IPS DF 19.7 (cell line): ENCODE data around the gene POLD4.

Source experiments
- DNase-seq: peaks from one replicate; pipeline ENCODE4 v3.0.0-alpha.2; 2013; ENCODE audit warnings: low read depth, low spot score

Gene POLD4

GRCh38 chr11:67389477-67389876 is 36.1 kb upstream of the POLD4 start:
- DNase-seq: no peak

DNA sequence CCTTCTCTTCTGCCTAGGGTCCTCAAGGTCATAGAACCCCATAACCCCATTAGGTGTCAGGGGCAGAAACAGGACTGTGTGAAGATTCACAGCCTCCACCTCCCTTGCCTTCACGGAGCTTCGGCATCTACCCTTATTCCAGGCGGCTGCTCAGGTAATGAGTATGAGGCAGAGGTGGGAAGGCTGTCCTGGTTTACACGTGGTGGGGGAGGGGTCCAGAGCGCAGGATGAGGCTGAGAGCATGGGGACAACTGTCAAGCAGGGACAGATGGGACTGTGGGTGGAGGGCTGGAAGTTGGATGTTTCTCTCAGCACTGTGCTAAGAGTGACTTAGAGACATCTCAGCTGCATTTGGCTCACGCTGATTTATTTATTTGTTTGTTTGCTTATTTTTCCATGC is 34.2 kb upstream of the POLD4 start:
- DNase-seq: no peak

DNA sequence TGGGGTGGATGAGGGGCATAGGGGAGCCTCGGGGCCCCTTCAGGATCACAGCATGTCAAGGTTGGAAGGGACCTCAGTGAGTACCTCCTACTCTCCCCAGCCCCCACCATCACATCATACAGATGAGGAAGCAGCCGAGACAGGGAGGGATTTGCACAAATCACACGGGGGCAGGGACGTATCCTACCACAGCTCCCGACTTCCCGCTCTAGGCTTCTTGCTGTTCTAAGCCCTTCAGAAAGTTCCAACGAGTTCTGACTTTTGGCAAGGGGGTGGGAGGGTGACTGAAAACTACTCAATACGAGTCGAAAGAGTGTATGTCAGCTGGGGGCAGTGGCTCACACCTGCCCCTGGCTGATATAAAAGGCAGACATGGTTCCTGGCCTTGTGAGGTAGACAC is 33.7 kb upstream of the POLD4 start:
- no peak for DNase-seq

GRCh38 chr11:67384851-67385366 is 31.6 kb upstream of the POLD4 start:
- DNase-seq: no peak

- DNase-seq: no peak
Measured at GRCh38 chr11:67382276-67383136, 29.2 kb upstream of the POLD4 start.

DNA sequence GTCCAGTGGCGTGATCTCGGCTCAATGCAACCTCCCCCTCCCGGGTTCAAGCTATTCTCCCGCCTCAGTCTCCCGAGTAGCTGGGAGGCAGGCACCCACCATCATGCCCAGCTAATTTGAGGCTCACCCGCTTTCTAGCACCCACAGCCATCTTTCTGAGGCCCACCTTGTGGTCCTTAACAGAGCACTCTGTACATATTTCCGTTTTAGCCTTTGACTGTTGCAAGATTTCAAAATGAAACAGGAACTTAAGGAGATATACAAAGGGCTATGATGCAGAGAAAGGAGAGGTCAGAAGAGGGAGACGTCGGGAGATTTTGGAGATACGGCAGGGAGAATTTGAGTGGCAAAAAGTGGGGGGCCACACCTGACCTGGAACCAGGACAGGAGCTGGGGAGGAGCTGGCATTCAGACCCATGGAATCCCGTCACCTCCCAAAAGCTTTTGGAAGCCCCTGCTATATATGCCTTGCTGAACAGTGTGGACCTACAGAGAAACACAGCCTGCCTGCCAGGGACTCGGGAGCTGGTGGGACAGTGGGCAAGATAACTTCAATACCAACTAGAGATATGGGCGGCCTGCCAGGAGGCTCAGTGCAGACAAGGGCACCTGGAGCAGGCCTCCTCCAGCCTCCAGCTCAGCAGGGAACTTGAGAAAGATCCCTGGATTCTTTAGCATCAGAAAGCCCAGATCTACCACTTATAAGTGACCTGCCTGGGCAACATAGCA is 28.1 kb upstream of the POLD4 start:
- no peak for DNase-seq

GRCh38 chr11:67379061-67380058 is 26.0 kb upstream of the POLD4 start:
- no peak for DNase-seq

DNA sequence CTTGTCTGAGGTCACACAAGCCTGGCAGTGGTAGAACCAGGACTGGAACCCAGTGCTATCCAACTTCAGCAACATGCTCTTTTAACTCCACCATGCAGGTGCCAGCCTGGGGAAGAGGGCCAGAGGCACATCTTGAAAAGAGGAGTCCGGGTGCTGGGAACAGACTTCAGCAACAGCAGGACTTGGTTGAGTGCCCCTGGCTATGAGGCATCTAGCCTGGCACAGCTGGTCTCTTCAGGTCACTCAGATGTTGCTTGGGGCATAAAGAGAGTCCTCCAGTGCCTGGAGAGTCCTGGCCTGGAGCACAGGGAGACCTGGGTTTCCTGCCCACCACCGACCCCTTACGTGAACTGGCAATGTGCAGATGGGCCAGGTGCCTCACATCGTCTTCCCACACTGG is 25.2 kb upstream of the POLD4 start:
- no peak for DNase-seq

DNA sequence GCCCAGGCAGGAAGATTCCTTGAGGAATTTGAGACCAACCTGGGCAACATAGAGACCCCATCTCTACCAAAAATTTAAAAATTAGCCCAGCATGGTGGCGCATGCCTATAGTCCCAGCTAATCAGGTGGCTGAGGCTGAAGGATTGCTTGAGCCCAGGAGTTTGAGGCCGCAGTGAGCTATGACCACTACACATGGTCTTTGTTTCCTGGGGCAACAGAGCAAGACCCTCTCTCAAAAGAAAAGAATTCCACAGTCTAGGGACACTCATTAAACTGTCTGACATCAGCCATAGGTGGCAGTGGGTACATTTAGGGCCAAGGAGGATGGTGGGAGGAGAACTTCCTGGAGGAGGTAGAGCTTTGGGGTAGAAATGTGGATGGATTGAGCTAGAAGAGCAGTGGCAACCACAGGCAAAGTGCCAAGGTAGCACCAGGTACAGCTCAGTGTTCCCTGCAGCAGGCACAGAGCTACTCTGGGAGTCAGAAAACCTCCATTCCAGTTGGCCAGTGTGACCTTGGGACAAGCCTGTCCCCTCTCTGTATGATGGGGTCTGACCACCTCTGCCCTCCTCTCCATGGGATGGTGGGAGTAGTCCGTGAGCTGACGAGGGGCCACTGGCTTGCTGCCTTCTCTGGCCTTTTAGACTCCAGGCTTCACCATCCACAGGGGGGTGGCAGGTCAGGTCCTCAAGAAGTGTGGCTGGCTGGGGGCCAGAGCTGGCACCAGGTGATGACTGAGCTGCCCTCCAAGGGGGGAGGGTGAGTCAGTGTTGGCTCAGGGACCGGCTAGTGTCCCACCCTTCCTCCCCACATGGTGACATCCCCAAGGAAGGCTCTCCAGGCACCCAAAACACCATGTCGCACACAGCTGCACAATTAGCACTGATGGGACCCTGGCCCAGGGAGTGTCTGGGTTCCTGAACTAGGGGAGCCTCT is 23.8 kb upstream of the POLD4 start:
- DNase-seq: no peak

DNA sequence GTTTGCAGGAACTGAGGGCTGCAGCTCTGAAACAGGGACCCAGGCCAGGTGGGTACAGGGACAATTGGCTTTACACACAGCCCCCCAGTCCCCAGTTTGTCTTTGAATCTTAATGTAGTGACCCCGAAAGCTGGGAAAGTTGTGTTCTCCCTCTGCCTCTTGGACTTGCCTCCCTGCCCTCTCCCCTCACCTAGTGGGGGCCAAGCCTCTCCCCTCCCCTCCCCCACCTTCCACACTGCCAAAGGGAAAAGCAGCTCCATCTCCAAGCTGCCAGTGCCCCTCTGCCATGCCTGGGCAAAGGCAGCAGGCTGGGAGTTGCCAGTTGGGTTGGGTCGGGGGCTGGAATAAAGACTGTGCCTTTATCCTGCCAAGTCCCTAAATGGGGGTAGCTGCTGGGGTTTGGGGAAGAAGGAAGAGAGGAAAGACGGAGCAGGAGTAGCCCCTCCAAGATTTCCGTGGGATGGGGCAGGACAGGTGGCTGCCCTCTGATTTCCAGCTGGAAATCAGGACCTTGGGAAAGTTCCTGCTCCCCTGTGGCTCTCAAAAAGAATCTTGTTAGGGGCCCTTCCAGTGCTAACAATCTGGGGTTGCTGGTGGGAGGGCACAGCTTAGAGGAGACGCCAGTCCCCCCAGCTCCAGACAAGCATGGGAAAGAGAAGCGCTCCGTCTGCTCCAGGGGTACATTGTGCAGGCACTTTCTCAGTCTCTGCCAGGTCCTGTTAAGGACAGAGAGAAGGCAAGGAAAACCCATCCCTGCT is 22.9 kb upstream of the POLD4 start:
- no peak for DNase-seq

DNA sequence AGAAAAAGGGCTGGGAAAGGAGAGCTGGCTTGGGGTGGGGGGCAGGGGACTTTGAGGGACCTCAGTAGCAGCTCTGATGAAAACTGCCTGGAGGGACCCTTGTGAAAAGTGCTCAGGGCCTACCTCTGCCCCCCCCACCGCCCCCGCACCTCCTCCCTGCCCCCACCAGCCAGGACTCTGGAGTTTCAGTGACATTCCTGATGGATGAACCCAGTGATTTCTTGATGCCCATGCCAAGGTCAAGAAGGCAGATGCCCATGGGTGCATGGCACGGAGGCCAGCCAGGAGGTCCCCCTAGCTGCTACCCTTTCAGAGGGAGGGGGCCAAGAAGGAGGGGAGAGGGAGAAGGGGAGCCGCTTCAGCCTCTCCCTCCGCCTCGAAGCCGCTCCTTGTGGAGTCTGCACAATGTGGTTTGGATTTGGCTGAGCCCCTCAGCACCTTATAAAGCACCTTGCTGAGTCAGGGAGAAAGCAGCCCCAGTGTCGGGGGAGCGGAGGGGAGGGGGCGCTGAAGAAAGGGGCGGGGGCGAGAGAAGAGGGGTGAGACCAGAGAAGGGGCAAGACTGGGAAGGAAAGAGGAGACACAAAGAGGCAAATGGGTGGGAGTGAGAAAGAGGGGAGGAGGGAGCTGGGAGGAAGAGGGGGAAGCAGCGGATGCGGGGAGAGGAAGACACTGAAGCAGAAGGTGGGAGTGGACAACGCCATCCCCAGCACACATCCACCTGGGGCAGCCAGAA is 22.1 kb upstream of the POLD4 start:
- DNase-seq: no peak

DNA sequence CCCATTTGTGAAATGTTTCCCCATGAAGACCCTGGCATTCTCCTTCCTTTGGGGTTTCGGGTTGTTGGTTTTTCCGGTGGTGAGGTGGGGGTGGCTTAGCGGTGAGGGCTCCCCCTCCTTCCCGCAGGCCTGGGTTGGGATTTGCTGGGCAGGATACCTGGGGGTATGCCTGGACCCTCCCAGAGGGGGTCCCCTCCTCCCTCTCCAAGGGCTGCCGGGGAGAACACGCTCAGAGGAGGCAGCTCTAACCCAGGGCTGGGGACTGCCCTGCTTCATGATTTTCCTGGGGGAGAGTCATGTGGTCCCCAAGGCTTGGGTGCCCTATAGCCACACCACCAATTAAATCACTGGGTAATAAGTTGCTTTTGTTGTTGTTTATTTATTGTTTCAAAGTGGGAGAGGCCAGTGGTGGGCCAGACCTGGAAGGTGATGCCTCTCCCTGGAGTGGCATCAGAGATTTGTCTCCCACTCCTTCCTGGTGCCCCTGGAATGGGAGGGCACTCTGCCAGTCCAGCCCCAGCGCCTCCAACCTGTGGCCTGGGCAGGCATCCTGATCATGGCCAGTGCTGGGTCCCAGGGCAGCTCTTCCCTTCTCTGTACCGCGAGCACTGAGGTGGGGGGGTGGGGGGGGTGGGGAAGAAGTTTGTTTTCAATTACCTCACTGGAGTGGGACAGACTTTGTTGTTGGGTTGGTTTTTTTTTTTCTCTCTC is 21.4 kb upstream of the POLD4 start:
- no peak for DNase-seq

DNA sequence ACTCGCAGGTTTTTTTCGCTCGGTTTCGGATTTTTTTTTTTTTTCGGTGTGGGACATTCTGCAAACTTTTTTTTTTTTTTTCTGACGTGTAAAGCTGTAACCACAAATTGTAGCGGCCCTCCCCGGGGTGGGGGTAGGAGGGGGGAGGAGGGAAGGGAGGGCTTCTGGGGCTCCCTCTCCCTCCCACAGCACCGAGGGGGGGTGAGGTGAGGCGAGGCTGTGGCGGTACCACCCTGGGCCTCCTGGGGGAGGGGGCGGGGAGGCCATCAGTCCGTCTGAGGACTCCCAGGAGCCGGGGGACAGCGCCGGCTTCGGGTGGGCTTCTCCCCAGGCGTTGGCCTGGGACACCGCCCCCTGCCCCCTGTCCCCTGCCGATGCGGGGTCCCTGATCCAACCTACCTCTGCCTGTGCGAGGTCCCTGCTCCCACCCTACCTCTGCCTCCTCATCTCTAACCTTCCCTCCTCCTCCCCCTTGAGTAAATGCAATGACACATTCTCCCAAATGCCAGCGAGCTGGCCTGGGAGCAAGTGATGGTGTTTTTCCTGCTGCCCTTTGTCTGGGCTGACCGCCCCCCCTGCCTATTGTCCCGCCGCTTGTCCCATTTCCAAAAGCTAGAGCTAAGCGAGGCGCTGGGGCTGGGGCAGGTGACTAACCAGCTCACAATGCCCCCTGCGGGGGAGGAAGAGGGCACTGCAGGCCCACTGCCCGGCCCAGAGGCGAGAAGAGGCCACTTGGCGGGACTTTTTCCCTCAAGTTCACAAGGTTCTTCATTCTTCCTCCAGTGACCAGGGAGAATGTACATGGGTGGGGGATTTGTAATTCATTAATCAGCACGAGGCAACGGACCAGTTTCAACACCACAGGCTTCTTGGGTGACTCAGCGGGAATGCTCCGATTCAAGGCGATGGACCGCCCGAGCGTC is 20.6 kb upstream of the POLD4 start:
- DNase-seq: no peak

DNA sequence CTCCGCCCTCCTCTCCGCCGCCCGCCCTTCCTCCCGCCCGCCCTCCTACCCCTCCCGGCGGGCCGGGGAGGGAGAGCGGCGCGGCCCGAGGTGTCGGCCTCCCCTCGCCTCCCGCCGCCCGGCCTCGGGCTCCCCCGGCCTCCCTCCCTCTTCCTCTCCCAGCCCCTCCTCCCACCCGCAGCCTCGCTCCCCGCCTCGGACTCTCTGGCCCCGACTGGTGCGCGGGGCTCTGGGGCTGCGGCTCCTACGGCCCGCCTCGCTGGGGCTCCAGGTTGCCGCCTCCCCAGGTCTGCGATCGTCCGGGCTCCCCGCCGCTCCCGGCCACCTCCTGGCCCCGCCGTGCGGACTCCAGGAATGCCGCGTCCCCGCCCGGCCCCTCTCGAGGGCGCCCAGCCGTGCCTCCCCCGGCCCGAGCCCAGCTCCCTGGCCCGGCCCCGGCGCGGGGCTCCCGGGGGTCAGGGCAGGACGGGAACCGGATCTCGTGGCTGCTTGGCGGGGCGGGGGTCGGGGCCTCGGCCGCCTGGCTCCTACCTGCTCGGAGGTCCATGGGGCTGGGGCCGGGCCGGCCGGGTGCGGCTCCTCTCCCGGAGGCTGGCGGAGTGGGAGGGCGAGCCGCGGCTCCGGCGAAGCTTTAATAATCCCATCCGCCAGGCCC is 19.8 kb upstream of the POLD4 start, which contains the start of gene CLCF1:
TSS of gene CLCF1 (minus strand) at position 606 of the 655 bp plus-strand sequence. CDS start at position 547, 59 bp downstream.
- DNase-seq: no peak

GRCh38 chr11:67372321-67372992 is 19.1 kb upstream of the POLD4 start:
- no peak for DNase-seq

- no peak for DNase-seq
Measured at GRCh38 chr11:67371911-67372320, 18.6 kb upstream of the POLD4 start.
